Suprapubic skin (tissue), 4 donors: ENCODE results near the gene ABHD5. TPM values are rescaled to one million over a fixed set of nuclear protein-coding genes. Genes with fewer than 3 reads are reported as not detected.
"Not testable (repeated sequence)": the region's sequence is repeated elsewhere in the genome, so short reads cannot be mapped to it uniquely, and the experiment has no call there.

Source experiments
- DNase-seq, 2 donors: peaks; one replicate each; pipeline ENCODE4 v3.0.0-alpha.2; 2019; ENCODE audit warnings: low spot score in 2 of 2
- H3K27ac ChIP-seq: fragments of 200-600 bp; sonication (generic); one replicate; pipeline ENCODE4 v1.5.1; 2019
- H3K27me3 ChIP-seq: fragments of 200-600 bp; sonication (generic); one replicate; pipeline ENCODE4 v1.5.1; 2019
- H3K36me3 ChIP-seq: fragments of 200-600 bp; sonication (generic); one replicate; pipeline ENCODE4 v1.5.1; 2019
- H3K4me1 ChIP-seq: fragments of 200-600 bp; sonication (generic); one replicate; pipeline ENCODE4 v1.5.1; 2019
- H3K4me3 ChIP-seq: fragments of 200-600 bp; sonication (generic); one replicate; pipeline ENCODE4 v1.5.1; 2019; ENCODE audit warnings: mild to moderate bottlenecking
- H3K9me3 ChIP-seq: fragments of 200-600 bp; sonication (generic); one replicate; pipeline ENCODE4 v1.5.1; 2019
- CTCF ChIP-seq, 2 donors: fragments of 200-600 bp in 1 of 2; fragments of 450-650 bp in 1 of 2; sonication (generic) in 1 of 2; IDR thresholded peaks; one replicate each; pipeline ENCODE4 v1.5.1; 2016 to 2019; ENCODE audit warnings: antibody characterized with exemption in 2 of 2, mild to moderate bottlenecking in 1 of 2, moderate library complexity in 1 of 2
- EP300 ChIP-seq: sonication (generic); formaldehyde crosslinking; IDR thresholded peaks from one replicate; pipeline ENCODE4 v1.6.1; 2017; ENCODE audit warnings: antibody characterized with exemption
- POLR2A ChIP-seq, 2 donors: fragments of 450-650 bp; IDR thresholded peaks; one replicate each; pipeline ENCODE4 v1.6.1; 2017; ENCODE audit warnings: antibody characterized with exemption in 2 of 2, mild to moderate bottlenecking in 2 of 2, moderate library complexity in 2 of 2
- POLR2AphosphoS5 ChIP-seq, 3 donors: sonication (generic); formaldehyde crosslinking; IDR thresholded peaks; one replicate each; pipeline ENCODE4 v1.6.1; 2017; ENCODE audit warnings: antibody characterized with exemption in 3 of 3
- WGBS: methylation state at CpG from one replicate; pipeline ENCODE4 v1.1.5; 2018; 5-methylcytosine and 5-hydroxymethylcytosine counted together
- total RNA-seq, 4 donors: library from RNA; depleted of rRNA; stranded (reverse); fragments of >200 nt; gene quantifications; one replicate each; pipeline ENCODE4 v1.1.0, GENCODE V29; 2016

ABHD5 gene
- total RNA-seq, 4 donors from 2014 or later = 62.7 to 130 (median 88.3) TPM

- Histone ChIP-seq H3K9me3 (no peaks in the 10 kb centered on the region), H3K4me3 (no peak overlapping the region), H3K27me3 (no peaks in the 10 kb centered on the region), H3K36me3 (no peaks in the 10 kb centered on the region), H3K27ac (no peak overlapping the region), H3K4me1 (no peaks in the 10 kb centered on the region)
- DNase-seq = no peak
- no peak for TF ChIP-seq POLR2AphosphoS5 (IDR thresholded peaks at IDR 0.05)
- no peak for TF ChIP-seq POLR2A (IDR thresholded peaks at IDR 0.05)
- no peak for TF ChIP-seq EP300
- no peak for TF ChIP-seq CTCF (IDR thresholded peaks at IDR 0.05)
- 89% methylated on average over 5 of the region's 5 CpGs for WGBS
Measured at GRCh38 chr3:43670635-43671522, 19.9 kb upstream of the ABHD5 start.

GRCh38 chr3:43674345-43675085 lies 16.2 kb upstream of the ABHD5 start:
- TF ChIP-seq POLR2A (IDR thresholded peaks at IDR 0.05) (no peak), CTCF (IDR thresholded peaks at IDR 0.05) (no peak), POLR2AphosphoS5 (IDR thresholded peaks at IDR 0.05) (no peak), EP300 (no peak)
- 71% methylated on average over 3 of the region's 3 CpGs for WGBS
- Histone ChIP-seq H3K4me1 (no peaks in the 10 kb centered on the region), H3K9me3 (no peaks in the 10 kb centered on the region), H3K27ac (no peak overlapping the region), H3K4me3 (no peak overlapping the region), H3K36me3 (no peaks in the 10 kb centered on the region), H3K27me3 (no peaks in the 10 kb centered on the region)
- no peak for DNase-seq

GRCh38 chr3:43675593-43675992 lies 15.1 kb upstream of the ABHD5 start:
- TF ChIP-seq POLR2A (IDR thresholded peaks at IDR 0.05) = no peak
- TF ChIP-seq EP300 = no peak
- TF ChIP-seq POLR2AphosphoS5 (IDR thresholded peaks at IDR 0.05) = no peak
- no peak for TF ChIP-seq CTCF (IDR thresholded peaks at IDR 0.05)
- Histone ChIP-seq H3K27ac (no peak overlapping the region), H3K4me1 (no peaks in the 10 kb centered on the region), H3K36me3 (no peaks in the 10 kb centered on the region), H3K9me3 (no peaks in the 10 kb centered on the region), H3K4me3 (no peak overlapping the region), H3K27me3 (no peaks in the 10 kb centered on the region)
- no peak for DNase-seq

DNA sequence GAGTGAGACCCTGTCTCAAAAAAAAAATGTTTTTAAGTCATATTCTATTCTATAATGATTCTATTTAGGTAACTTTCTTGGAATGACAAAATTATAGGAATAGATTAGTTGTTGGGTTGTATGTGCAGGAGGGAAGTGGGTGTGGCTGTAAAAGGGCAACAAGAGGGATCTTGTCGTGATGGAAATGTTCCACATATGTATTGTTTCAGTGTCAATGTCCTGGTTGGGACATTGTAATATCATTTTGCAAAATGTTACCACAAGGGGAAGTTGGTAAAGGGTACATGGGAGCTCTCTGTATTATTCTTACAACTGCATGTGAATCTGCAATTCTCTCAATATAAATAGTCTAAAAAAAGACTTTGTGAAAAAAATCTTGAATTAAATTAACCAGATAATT lies 14.3 kb upstream of the ABHD5 start:
- H3K4me3 ChIP-seq = no peak overlapping the region
- 50% methylated on average over 1 of the region's 1 CpG for WGBS

DNA sequence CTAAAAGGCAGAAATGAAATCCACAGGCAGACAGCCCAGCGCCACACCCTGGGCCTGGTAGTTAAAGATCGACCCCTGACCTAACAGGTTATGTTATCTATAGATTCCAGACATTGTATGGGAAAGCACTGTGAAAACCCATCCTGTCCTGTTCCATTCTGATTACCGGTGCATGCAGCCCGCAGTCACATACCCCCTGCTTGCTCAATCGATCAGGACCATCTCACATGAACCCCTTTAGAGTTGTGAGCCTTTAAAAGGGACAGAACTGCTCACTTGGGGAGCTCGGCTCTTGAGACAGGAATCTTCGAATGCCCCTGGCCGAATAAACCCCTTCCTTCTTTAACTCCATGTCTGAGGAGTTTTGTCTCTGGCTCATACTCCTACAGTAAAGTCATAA lies 12.4 kb upstream of the ABHD5 start:
- not testable (repeated sequence) for H3K27me3 ChIP-seq, H3K27ac ChIP-seq, H3K4me3 ChIP-seq, H3K36me3 ChIP-seq, H3K9me3 ChIP-seq, DNase-seq, H3K4me1 ChIP-seq
- 94% methylated on average over 8 of the region's 8 CpGs for WGBS

More for the DNA sequence above, 14.3 kb upstream of the ABHD5 start:
- TF ChIP-seq POLR2A (IDR thresholded peaks at IDR 0.05) = no peak
- TF ChIP-seq EP300 = no peak
- Histone ChIP-seq H3K36me3 (no peaks in the 10 kb centered on the region), H3K27ac (no peak overlapping the region), H3K9me3 (no peaks in the 10 kb centered on the region), H3K4me1 (no peaks in the 10 kb centered on the region), H3K27me3 (no peaks in the 10 kb centered on the region)
- no peak for DNase-seq

DNA sequence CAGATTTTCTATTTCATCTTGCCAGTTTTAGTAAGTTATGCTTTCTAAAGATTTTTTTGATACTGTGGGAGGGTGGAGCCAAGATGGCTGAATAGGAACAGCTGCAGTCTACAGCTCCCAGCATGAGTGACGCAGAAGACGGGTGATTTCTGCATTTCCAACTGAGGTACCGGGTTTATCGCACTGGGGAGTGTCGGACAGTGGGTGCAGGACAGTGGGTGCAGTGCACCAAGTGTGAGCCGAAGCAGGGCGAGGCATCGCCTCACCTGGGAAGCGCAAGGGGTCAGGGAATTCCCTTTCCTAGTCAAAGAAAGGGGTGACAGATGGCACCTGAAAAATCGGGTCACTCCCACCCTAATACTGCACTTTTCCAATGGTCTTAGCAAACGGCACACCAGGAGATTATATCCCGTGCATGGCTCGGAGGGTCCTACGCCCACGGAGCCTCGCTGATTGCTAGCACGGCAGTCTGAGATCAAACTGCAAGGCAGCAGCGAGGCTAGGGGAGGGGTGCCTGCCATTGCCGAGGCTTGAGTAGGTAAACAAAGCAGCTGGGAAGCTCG lies 11.8 kb upstream of the ABHD5 start:
- not testable (repeated sequence) for H3K9me3 ChIP-seq, H3K27me3 ChIP-seq, DNase-seq, H3K4me1 ChIP-seq, H3K36me3 ChIP-seq, H3K27ac ChIP-seq, H3K4me3 ChIP-seq
- 92% methylated on average over 20 of the region's 20 CpGs for WGBS

GRCh38 chr3:43680857-43681256 lies 9.9 kb upstream of the ABHD5 start:
- not testable (repeated sequence) for H3K4me3 ChIP-seq, H3K27me3 ChIP-seq, DNase-seq, H3K4me1 ChIP-seq, H3K9me3 ChIP-seq, H3K36me3 ChIP-seq, H3K27ac ChIP-seq
- 90% methylated on average over 4 of the region's 4 CpGs for WGBS
